ENCODE data around the gene TBC1D4. TPM values are rescaled to one million over a fixed set of nuclear protein-coding genes. Genes with fewer than 3 reads are reported as not detected.

Gene TBC1D4
- total RNA-seq, 1 experiment from 2014 or later, result 5.5 TPM

- H3K36me3 ChIP-seq (ENCODE audit: control insufficient read depth, insufficient read depth, low read length), result no peaks in the 10 kb centered on the region
- H3K27me3 ChIP-seq (ENCODE audit: control insufficient read depth, insufficient read depth, low read length), result no peaks in the 10 kb centered on the region
- intact Hi-C loops (cut with micrococcal nuclease; ENCODE audit: unreplicated experiment) (no loop called here), in situ Hi-C loops (cut with HindIII; ENCODE audit: low pct_unique_long_range_greater_than_20kb, low sequenced_read_pairs) (no loop called here)
- POLR2A ChIA-PET, result no interaction called here
- TF ChIP-seq TCF7L2 (IDR thresholded peaks at IDR 0.05; ENCODE audit: low read depth, low read length), result no peak
- no peak for TF ChIP-seq SIN3A (IDR thresholded peaks at IDR 0.05; ENCODE audit: borderline replicate concordance, insufficient read depth, low read depth, low read length)
- no peak for TF ChIP-seq POLR2AphosphoS5 (IDR thresholded peaks at IDR 0.05; ENCODE audit: low read depth, low read length)
- TF ChIP-seq REST (IDR thresholded peaks at IDR 0.05; ENCODE audit: insufficient read depth in 1 of 2, low read depth in 2 of 2, low read length in 1 of 2), result no peak
- no peak for TF ChIP-seq CTCF (IDR thresholded peaks at IDR 0.05)
- no peaks in the 10 kb centered on the region for H3K4me1 ChIP-seq (ENCODE audit: control insufficient read depth, insufficient read depth, low read length)
- BruUV-seq (replicated peaks), result no TSS peak
- CTCF ChIA-PET, result no interaction called here
- DNase-seq (ENCODE audit: low read depth, low spot score) (no peak), ATAC-seq (no peak)
- no peak overlapping the region for H3K4me3 ChIP-seq (ENCODE audit: low read depth in 2 of 2, low read length in 2 of 2)
- no peak overlapping the region for H3K27ac ChIP-seq (ENCODE audit: low read length)
- H3K9me3 ChIP-seq (ENCODE audit: control insufficient read depth, insufficient read depth, low read depth, low read length), result no peaks in the 10 kb centered on the region
Observed at GRCh38 chr13:75410207-75410606, 71.8 kb downstream of the TBC1D4 start.

- no peak overlapping the region for H3K27ac ChIP-seq (ENCODE audit: low read length)
- intact Hi-C loops (cut with micrococcal nuclease; ENCODE audit: unreplicated experiment), result no loop called here
- H3K4me3 ChIP-seq (ENCODE audit: low read depth in 2 of 2, low read length in 2 of 2), result no peak overlapping the region
- ChIA-PET CTCF (no interaction called here), POLR2A (no interaction called here)
- H3K4me1 ChIP-seq (ENCODE audit: control insufficient read depth, insufficient read depth, low read length), result no peaks in the 10 kb centered on the region
- in situ Hi-C loops (cut with HindIII; ENCODE audit: low pct_unique_long_range_greater_than_20kb, low sequenced_read_pairs), result no loop called here
- no peaks in the 10 kb centered on the region for H3K27me3 ChIP-seq (ENCODE audit: control insufficient read depth, insufficient read depth, low read length)
- H3K36me3 ChIP-seq (ENCODE audit: control insufficient read depth, insufficient read depth, low read length), result no peaks in the 10 kb centered on the region
- DNase-seq (ENCODE audit: low read depth, low spot score) (no peak), ATAC-seq (no peak)
- no peaks in the 10 kb centered on the region for H3K9me3 ChIP-seq (ENCODE audit: control insufficient read depth, insufficient read depth, low read depth, low read length)
- BruUV-seq (replicated peaks), result no TSS peak
- TF ChIP-seq POLR2AphosphoS5 (IDR thresholded peaks at IDR 0.05; ENCODE audit: low read depth, low read length) (no peak), TCF7L2 (IDR thresholded peaks at IDR 0.05; ENCODE audit: low read depth, low read length) (no peak)
Observed at GRCh38 chr13:75407998-75408397, 74.0 kb downstream of the TBC1D4 start.

- DNase-seq (ENCODE audit: low read depth, low spot score), result no peak
- no TSS peak for BruUV-seq (replicated peaks)
- intact Hi-C loops (cut with micrococcal nuclease; ENCODE audit: unreplicated experiment), result no loop called here
- no peaks in the 10 kb centered on the region for H3K9me3 ChIP-seq (ENCODE audit: control insufficient read depth, insufficient read depth, low read depth, low read length)
- in situ Hi-C loops (cut with HindIII; ENCODE audit: low pct_unique_long_range_greater_than_20kb, low sequenced_read_pairs), result no loop called here
- H3K27ac ChIP-seq (ENCODE audit: low read length), result no peak overlapping the region
- H3K4me3 ChIP-seq (ENCODE audit: low read depth in 2 of 2, low read length in 2 of 2), result no peak overlapping the region
- ChIA-PET POLR2A (no interaction called here), CTCF (no interaction called here)
- H3K27me3 ChIP-seq (ENCODE audit: control insufficient read depth, insufficient read depth, low read length), result no peaks in the 10 kb centered on the region
- H3K36me3 ChIP-seq (ENCODE audit: control insufficient read depth, insufficient read depth, low read length), result no peaks in the 10 kb centered on the region; the same call in 1 of the 2 replicates
- ATAC-seq, result no peak
- H3K4me1 ChIP-seq (ENCODE audit: control insufficient read depth, insufficient read depth, low read length), result no peaks in the 10 kb centered on the region
- no peak for TF ChIP-seq SIN3A (IDR thresholded peaks at IDR 0.05; ENCODE audit: borderline replicate concordance, insufficient read depth, low read depth, low read length)
- TF ChIP-seq CTCF (IDR thresholded peaks at IDR 0.05), result no peak
- no peak for TF ChIP-seq POLR2AphosphoS5 (IDR thresholded peaks at IDR 0.05; ENCODE audit: low read depth, low read length)
- TF ChIP-seq REST (IDR thresholded peaks at IDR 0.05; ENCODE audit: insufficient read depth in 1 of 2, low read depth in 2 of 2, low read length in 1 of 2), result no peak
Observed at GRCh38 chr13:75407473-75407872, 74.5 kb downstream of the TBC1D4 start.

All from Panc1 (cell line).